Activated naive CD4-positive, alpha-beta T cell (primary cell): ENCODE measurements around the gene THSD7B.
"Not testable (repeated sequence)": the region's sequence is repeated elsewhere in the genome, so short reads cannot be mapped to it uniquely, and the experiment has no call there.

Experiments used
- DNase-seq, 4 experiments: peaks; one replicate each; lab custom pipeline; 2025; lab: John Stamatoyannopoulos, UW

Gene THSD7B

GRCh38 chr2:137039482-137040152, 274.3 kb downstream of the THSD7B start:
- DNase-seq: no peak

DNA sequence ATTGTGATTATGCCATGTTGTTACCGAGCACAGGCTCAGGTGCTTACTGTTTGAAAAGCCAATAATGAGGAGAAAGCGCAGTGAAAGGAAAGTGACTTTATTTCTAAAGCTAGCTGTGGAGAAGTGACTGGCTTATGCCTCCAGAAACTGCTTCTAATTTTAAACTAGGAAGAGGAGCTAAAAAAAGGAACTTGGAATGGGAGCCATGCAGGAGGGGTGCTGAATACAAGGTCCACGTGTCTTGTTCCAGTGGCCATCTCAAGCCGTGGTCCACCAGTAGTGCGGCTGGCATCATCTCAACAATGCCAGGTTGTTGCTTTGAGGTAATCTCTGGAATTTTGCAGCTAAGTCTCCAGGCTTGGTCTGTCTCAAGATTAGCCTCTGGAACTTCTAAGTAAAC, 282.0 kb downstream of the THSD7B start:
- DNase-seq: no peak

- no peak for DNase-seq
These were observed 283.1 kb downstream of the THSD7B start for GRCh38 chr2:137048455-137048854.

GRCh38 chr2:137049518-137049917, 284.2 kb downstream of the THSD7B start:
- no peak for DNase-seq

DNA sequence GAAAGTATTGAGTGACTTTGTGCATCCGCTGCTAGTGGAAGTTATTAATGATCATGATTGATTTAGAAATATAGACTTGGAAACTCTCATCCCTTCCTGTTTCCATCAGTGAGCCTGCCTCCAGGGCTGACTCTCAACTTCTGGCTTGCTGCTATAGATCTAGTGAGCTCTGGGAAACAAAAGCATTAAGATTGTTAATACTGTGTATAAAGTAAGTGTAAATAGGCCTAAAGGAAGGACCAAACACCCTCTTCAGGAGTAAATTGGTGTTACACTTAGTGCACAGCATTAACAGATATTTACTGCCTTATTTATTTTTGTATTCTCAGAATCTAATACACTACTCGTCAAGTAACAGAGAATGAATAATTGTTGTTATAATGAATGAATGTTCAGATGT, 285.6 kb downstream of the THSD7B start:
- DNase-seq: no peak

DNA sequence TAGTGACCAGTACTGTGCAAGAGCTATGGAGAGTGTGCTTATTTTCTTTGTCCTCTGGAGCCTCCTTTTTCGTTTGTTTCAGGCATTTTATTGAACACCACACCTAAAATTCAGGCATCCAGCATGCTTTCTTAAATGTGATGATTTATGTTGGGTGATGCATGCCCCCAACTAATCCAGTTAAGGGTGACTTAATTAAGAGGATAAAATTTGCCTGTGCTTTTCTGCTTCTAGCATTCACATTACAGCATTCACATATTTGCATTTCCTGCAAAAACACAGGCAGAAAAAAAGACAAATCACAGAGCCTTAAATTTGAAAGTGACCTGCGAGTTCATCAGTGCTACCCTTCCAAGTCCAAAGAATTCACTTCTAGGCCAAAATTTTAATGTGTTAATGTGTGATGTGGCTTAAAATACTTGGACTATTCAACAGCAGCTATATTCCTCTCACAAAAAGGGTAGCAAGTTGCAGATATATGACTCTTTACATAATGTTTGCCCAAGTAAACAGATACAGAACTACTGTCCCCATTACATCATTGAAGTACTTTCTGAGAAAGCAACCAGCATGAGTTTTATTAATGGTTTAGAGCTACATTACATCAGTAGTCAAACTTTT, 286.5 kb downstream of the THSD7B start:
- no peak for DNase-seq

GRCh38 chr2:137056704-137057103, 291.4 kb downstream of the THSD7B start:
- DNase-seq: no peak

GRCh38 chr2:137076111-137076765, 310.9 kb downstream of the THSD7B start:
- not testable (repeated sequence) for DNase-seq

DNA sequence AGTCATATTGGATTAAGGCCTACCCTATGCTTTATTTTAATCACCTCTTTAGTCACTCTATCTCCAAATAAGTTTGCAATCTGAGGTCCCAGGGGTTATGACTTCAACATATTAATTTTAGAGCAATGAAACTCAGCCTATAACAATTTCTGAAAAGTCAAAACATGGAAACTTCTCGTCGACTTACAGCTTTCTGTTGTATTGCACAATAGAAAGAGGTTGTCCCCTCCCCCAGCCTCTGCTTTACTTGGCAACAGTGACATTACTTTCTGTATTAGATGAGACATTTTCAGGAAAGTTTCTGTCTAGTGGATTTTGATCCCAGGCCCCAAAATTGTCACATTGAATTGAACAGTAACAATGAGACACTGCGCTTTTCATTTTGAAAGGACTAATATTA, 326.4 kb downstream of the THSD7B start:
- DNase-seq: no peak

DNA sequence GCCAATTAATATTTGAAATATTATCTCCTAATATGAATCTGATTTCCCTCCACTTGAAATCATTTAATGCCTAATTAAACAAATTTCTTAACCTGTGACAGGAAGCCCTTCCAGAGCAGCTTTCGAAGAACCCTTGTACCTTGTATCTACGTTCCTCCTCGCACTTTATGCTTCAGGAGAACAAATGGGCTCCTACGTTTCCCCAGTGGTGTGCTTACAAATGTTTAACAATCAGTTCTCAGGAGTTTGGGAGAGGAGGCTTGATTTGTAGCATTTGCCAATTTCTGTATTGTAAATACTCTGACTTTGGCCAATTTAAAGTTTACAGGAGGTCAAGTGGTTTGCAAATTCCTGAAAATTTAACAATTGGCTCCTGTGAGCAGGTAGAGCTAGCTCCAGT, 327.8 kb downstream of the THSD7B start:
- no peak for DNase-seq

GRCh38 chr2:137096187-137096586, 330.8 kb downstream of the THSD7B start:
- DNase-seq: no peak

GRCh38 chr2:137096693-137097092, 331.3 kb downstream of the THSD7B start:
- DNase-seq: no peak

GRCh38 chr2:137101814-137102213, 336.5 kb downstream of the THSD7B start:
- DNase-seq: not testable (repeated sequence)

DNA sequence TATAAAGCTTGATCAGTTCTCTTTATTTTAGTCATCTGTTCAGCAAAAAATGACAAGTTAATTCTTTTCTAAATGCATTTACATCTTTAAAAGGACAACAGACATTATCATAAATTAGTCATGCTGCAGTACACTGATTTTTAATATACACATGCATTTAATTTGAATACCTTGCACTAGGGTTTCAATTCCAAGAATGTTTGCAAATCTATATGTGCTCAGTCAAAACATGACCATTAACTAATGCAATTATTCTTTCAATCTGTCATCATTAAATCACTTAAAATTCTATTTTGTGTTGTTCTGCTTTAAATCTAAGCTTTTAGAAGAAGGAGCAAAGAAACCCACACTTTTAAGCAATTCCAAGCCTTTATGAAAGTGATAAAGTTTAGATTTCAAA, 342.6 kb downstream of the THSD7B start:
- DNase-seq: no peak

- DNase-seq: no peak
These were observed 346.6 kb downstream of the THSD7B start for GRCh38 chr2:137111896-137112295.

GRCh38 chr2:137115081-137115794, 349.9 kb downstream of the THSD7B start:
- no peak for DNase-seq

GRCh38 chr2:137115795-137116089, 350.4 kb downstream of the THSD7B start:
- DNase-seq: no peak

DNA sequence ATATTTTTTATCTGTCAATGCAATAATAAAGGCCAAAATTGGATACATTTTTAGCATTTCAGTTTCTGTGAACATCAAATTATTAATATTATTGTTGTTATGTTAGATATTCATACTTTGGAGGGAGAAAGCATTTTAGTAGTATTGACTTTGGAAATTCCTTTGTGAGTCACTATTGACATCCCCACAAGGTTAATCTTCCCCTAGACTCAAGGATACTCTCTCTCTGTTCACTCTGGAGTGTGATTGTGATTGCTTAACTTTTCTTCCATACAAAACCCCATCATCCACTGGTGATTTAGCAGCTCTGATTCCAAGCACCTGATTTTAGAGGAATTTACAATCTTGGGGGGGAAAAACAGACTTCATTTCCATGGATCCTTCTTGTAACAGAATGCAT, 352.0 kb downstream of the THSD7B start:
- no peak for DNase-seq

GRCh38 chr2:137118140-137118539, 352.8 kb downstream of the THSD7B start:
- DNase-seq: no peak

- no peak for DNase-seq
These were observed 357.9 kb downstream of the THSD7B start for GRCh38 chr2:137123226-137123625.

DNA sequence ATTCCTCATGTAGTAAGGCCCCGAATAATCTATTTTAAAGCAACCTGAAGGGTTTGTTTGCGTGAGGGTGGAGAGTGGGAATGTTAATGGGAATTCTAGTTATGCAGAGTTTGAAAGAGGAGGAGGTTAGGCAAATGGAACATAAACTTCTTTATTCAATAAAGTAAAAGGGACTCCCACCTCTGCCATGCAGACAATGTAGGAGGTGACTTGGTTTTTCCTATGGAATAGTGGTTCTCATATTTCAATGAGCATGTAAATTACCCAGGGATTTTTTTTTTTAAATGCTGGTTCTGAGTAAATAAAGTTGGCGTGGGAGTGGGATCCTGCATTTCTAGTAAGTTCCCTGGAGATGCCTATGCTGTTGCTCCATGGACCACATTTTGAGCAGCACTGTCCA, 367.9 kb downstream of the THSD7B start:
- no peak for DNase-seq

GRCh38 chr2:137138263-137138662, 372.9 kb downstream of the THSD7B start:
- DNase-seq: no peak

- no peak for DNase-seq
These were observed 386.4 kb downstream of the THSD7B start for GRCh38 chr2:137151731-137152130.
